ENCODE measurements around the gene SNIP1.
"Not testable (repeated sequence)": the region's sequence is repeated elsewhere in the genome, so short reads cannot be mapped to it uniquely, and the experiment has no call there.

Gene SNIP1

GRCh38 chr1:37513795-37514349, 40.2 kb downstream of the SNIP1 start:
- DNase-seq (ENCODE audit: low spot score): peak; percentile 52

GRCh38 chr1:37509181-37509580, 44.9 kb downstream of the SNIP1 start:
- peak; percentile 16 for DNase-seq (ENCODE audit: low spot score)

- no peak for DNase-seq (ENCODE audit: low spot score)
Measured at GRCh38 chr1:37506740-37507139, 47.4 kb downstream of the SNIP1 start.

GRCh38 chr1:37502791-37503190, 51.3 kb downstream of the SNIP1 start:
- DNase-seq (ENCODE audit: low spot score): not testable (repeated sequence)

GRCh38 chr1:37502104-37502503, 52.0 kb downstream of the SNIP1 start:
- no peak for DNase-seq (ENCODE audit: low spot score)

GRCh38 chr1:37501661-37502060, 52.4 kb downstream of the SNIP1 start:
- no peak for DNase-seq (ENCODE audit: low spot score)

GRCh38 chr1:37498872-37499617, 55.0 kb downstream of the SNIP1 start:
- DNase-seq (ENCODE audit: low spot score): no peak

GRCh38 chr1:37497832-37498231, 56.3 kb downstream of the SNIP1 start:
- no peak for DNase-seq (ENCODE audit: low spot score)

- DNase-seq (ENCODE audit: low spot score): no peak
Measured at GRCh38 chr1:37495875-37496274, 58.2 kb downstream of the SNIP1 start.

GRCh38 chr1:37493336-37494098, 60.6 kb downstream of the SNIP1 start:
- no peak for DNase-seq (ENCODE audit: low spot score)

GRCh38 chr1:37487619-37487984, 66.5 kb downstream of the SNIP1 start:
- DNase-seq (ENCODE audit: low spot score): no peak

GRCh38 chr1:37486680-37487618, 67.1 kb downstream of the SNIP1 start:
- DNase-seq (ENCODE audit: low spot score): peak; percentile 39

- DNase-seq (ENCODE audit: low spot score): no peak
Measured at GRCh38 chr1:37485902-37486679, 68.0 kb downstream of the SNIP1 start.

Measured in SW480 (cell line).